DND-41 (cell line): ENCODE results near the gene ZXDC.

Experiments
- ATAC-seq: fragments of 200-7000 bp; cut with Tn5 transposase; 3 replicates; pipeline ENCODE4 v1.9.1; 2021; ENCODE audit warnings: low read depth; ENCODE audit not compliant: insufficient read depth
- DNase-seq: peaks from one replicate; pipeline ENCODE4 v3.0.0-alpha.2; 2020
- H2AFZ ChIP-seq: 2 replicates; pipeline ENCODE4 v1.6.0; 2012; ENCODE audit warnings: low read depth, low read length
- H3K27ac ChIP-seq: 2 replicates; pipeline ENCODE4 v1.5.1; 2012; ENCODE audit warnings: low read length, inconsistent platforms
- H3K27me3 ChIP-seq: fragments of 200-600 bp; sonication (generic); 2 replicates; pipeline ENCODE4 v1.6.0; 2012; ENCODE audit warnings: low read length, mild to moderate bottlenecking, inconsistent platforms; ENCODE audit not compliant: insufficient read depth, poor library complexity
- H3K36me3 ChIP-seq: 2 replicates; pipeline ENCODE4 v1.5.1; 2012; ENCODE audit warnings: low read length, inconsistent platforms; ENCODE audit not compliant: insufficient read depth
- H3K4me1 ChIP-seq: 2 replicates; pipeline ENCODE4 v1.5.1; 2012; ENCODE audit warnings: mild to moderate bottlenecking, low read length; ENCODE audit not compliant: insufficient read depth
- H3K4me2 ChIP-seq: 2 replicates; pipeline ENCODE4 v1.6.0; 2012; ENCODE audit warnings: mild to moderate bottlenecking, moderate library complexity, low read length, inconsistent platforms; ENCODE audit not compliant: insufficient read depth
- H3K4me3 ChIP-seq, 2 experiments: fragments of 200-600 bp in 1 of 2; shearing (Covaris generic) in 1 of 2; 2 replicates each; pipeline ENCODE4 v1.5.1; 2012 to 2016; ENCODE audit warnings: inconsistent platforms in 2 of 2, low read length in 2 of 2, mild to moderate bottlenecking in 2 of 2, low read depth in 1 of 2, moderate library complexity in 1 of 2
- H3K79me2 ChIP-seq: 2 replicates; pipeline ENCODE4 v1.6.0; 2012; ENCODE audit warnings: low read length, inconsistent platforms; ENCODE audit not compliant: insufficient read depth
- H3K9ac ChIP-seq: 2 replicates; pipeline ENCODE4 v1.6.0; 2012; ENCODE audit warnings: low read depth, mild to moderate bottlenecking, inconsistent platforms, low read length, moderate library complexity
- H3K9me3 ChIP-seq: 2 replicates; pipeline ENCODE4 v1.5.1; 2012; ENCODE audit warnings: low read length, moderate library complexity, mild to moderate bottlenecking, inconsistent platforms; ENCODE audit not compliant: insufficient read depth, severe bottlenecking
- H4K20me1 ChIP-seq: 2 replicates; pipeline ENCODE4 v1.6.0; 2012; ENCODE audit warnings: low read length; ENCODE audit not compliant: insufficient read depth
- EZH2 ChIP-seq: IDR thresholded peaks from 3 replicates; pipeline ENCODE4 v1.6.1; 2012; ENCODE audit warnings: borderline replicate concordance, low read depth, mild to moderate bottlenecking, moderate library complexity, low read length, inconsistent platforms; ENCODE audit not compliant: severe bottlenecking
- TF ChIP-seq, protein P1 (sequence below): IDR thresholded peaks from 2 replicates; pipeline ENCODE4 v1.5.1; 2012; ENCODE audit warnings: borderline replicate concordance, low read length, moderate library complexity, mild to moderate bottlenecking; ENCODE audit not compliant: poor library complexity, severe bottlenecking; ENCODE audit errors: extremely low read depth

Gene ZXDC

DNA sequence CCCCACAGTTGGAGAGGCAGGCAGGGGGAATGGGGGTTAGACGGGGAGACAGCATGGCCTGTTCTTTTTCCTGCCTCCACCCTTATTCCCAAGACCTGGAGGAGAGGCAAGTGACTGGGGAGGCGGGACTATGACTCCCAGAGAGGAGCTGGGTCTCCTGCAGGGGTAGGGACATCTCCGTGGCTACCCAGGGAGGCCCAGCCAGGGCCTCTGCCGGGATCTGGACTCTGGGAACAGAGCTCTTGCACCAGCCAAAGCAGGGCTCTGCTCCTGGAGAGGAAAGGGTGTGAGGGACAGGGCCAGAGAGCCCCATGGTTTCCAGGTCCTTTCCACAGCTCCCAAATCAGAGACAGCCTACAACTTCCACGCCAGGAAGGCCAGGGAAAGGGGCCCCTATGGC, 58.2 kb downstream of the ZXDC start:
- Histone ChIP-seq H3K27ac (no peak overlapping the region), H3K4me3 (no peak overlapping the region), H3K27me3 (no peaks in the 10 kb centered on the region), H3K36me3 (no peaks in the 10 kb centered on the region), H4K20me1 (peaks cover 6% of the 10 kb centered on the region; the same call in 1 of the 2 replicates), H3K4me2 (no peak overlapping the region), H2AFZ (no peak overlapping the region), H3K4me1 (no peaks in the 10 kb centered on the region), H3K79me2 (no peaks in the 10 kb centered on the region), H3K9me3 (no peaks in the 10 kb centered on the region), H3K9ac (no peak overlapping the region)
- TF ChIP-seq, protein P1, sequence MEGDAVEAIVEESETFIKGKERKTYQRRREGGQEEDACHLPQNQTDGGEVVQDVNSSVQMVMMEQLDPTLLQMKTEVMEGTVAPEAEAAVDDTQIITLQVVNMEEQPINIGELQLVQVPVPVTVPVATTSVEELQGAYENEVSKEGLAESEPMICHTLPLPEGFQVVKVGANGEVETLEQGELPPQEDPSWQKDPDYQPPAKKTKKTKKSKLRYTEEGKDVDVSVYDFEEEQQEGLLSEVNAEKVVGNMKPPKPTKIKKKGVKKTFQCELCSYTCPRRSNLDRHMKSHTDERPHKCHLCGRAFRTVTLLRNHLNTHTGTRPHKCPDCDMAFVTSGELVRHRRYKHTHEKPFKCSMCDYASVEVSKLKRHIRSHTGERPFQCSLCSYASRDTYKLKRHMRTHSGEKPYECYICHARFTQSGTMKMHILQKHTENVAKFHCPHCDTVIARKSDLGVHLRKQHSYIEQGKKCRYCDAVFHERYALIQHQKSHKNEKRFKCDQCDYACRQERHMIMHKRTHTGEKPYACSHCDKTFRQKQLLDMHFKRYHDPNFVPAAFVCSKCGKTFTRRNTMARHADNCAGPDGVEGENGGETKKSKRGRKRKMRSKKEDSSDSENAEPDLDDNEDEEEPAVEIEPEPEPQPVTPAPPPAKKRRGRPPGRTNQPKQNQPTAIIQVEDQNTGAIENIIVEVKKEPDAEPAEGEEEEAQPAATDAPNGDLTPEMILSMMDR = no peak
- TF ChIP-seq EZH2 = no peak
- ATAC-seq (no peak), DNase-seq (no peak)

DNA sequence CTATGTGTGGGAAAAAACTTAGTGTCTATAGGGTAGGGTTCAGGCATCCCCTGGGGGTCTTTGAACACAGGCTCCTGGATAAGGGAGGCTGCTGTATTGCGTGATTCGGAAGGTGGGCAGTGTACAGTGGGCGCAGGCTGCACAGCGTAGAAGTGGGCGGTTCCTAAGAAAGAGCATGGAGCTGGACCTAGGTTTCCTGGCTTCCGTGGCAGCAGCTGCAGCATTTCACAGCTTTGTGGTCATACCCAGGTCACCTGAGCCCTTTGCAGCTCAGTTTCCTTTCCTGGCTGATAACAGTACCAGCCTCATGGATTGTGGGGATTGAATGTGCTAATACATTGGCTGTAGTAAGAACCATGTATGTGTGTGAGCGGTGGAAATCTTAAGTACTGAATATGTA, 58.7 kb downstream of the ZXDC start:
- H3K4me1 ChIP-seq = no peaks in the 10 kb centered on the region
- ATAC-seq (0 out of 3 replicates have a peak, but pooled peaks have one; percentile 14), DNase-seq (no peak)
- no peak overlapping the region for H2AFZ ChIP-seq
- no peak overlapping the region for H3K9ac ChIP-seq
- H3K79me2 ChIP-seq = no peaks in the 10 kb centered on the region
- TF ChIP-seq, protein P1 = no peak
- TF ChIP-seq EZH2 = no peak
- H3K27ac ChIP-seq = no peak overlapping the region
- no peak overlapping the region for H3K4me2 ChIP-seq
- H4K20me1 ChIP-seq = peaks cover 6% of the 10 kb centered on the region; the same call in 1 of the 2 replicates
- no peaks in the 10 kb centered on the region for H3K36me3 ChIP-seq
- H3K4me3 ChIP-seq = no peak overlapping the region
- H3K9me3 ChIP-seq = no peaks in the 10 kb centered on the region
- no peaks in the 10 kb centered on the region for H3K27me3 ChIP-seq

DNA sequence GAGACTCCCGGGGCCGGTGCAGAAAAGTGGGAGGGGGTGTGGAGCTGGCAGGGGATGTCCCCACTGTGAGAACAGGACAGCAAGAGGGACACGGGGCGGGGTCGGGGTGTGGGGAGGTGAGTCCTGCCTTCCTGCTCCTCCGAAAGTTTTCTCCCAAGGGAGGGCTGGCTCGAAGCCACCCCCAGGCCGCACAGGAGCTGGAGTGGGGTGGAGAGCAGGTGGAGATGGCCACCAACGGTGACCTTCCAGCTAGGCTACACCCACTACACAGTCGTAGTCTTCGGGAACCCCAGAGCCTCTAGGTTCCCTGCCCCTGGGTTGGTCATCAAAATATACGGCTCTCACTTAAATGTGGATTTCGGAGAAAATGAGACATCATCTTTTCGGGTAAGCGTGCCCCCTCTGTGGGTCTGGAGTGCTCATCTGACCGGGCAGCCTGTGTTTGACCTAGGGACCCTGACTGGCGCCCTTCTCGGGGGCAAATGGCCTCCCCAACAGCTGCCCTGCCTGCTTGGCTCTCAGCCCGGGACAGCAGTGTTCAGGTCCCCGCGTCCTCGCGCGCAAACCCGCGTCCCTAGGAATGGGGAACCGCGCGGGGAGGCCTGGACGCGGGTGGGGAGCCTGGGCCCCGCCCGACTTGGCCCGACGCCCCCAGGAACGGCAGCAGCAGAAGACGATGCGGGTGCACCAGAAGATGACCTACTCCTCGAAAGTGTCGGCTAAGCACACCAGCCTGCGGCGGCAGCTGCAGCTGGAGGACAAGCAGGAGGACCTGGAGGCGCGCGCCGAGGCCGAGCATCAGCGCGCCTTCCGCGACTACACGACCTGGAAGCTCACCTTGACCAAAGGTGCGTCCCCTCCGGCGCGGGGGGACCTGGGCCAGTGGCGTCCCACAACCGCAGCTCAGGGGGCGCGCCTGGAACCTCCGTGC, 59.8 kb downstream of the ZXDC start:
- ATAC-seq (no peak), DNase-seq (no peak)
- Histone ChIP-seq H3K27me3 (peaks cover under 1% of the 10 kb centered on the region), H2AFZ (no peak overlapping the region), H3K27ac (no peak overlapping the region), H3K4me1 (no peaks in the 10 kb centered on the region), H3K36me3 (no peaks in the 10 kb centered on the region), H4K20me1 (peaks cover 6% of the 10 kb centered on the region; the same call in 1 of the 2 replicates), H3K79me2 (no peaks in the 10 kb centered on the region), H3K4me3 (no peak overlapping the region), H3K9me3 (no peaks in the 10 kb centered on the region), H3K4me2 (no peak overlapping the region), H3K9ac (no peak overlapping the region)
- TF ChIP-seq, protein P1 = no peak
- TF ChIP-seq EZH2 = no peak
